Mammary epithelial cell (primary cell): ENCODE results near the gene GH1.
"Not testable (repeated sequence)": the region's sequence is repeated elsewhere in the genome, so short reads cannot be mapped to it uniquely, and the experiment has no call there.

Source experiments
- CTCF ChIP-seq, 2 donors: IDR thresholded peaks in 1 of 2; conservative IDR thresholded peaks in 1 of 2; 2 replicates each; pipeline ENCODE4 v1.5.1; 2011 to 2012; ENCODE audit warnings: inconsistent platforms in 2 of 2, low read length in 2 of 2, mild to moderate bottlenecking in 2 of 2, control low read depth in 1 of 2, low read depth in 1 of 2; ENCODE audit not compliant: insufficient read depth in 1 of 2; ENCODE audit errors: extremely low read depth in 1 of 2
- EZH2 ChIP-seq: IDR thresholded peaks from 2 replicates; pipeline ENCODE4 v1.6.1; 2012; ENCODE audit warnings: low read length, inconsistent platforms, borderline replicate concordance

DNA sequence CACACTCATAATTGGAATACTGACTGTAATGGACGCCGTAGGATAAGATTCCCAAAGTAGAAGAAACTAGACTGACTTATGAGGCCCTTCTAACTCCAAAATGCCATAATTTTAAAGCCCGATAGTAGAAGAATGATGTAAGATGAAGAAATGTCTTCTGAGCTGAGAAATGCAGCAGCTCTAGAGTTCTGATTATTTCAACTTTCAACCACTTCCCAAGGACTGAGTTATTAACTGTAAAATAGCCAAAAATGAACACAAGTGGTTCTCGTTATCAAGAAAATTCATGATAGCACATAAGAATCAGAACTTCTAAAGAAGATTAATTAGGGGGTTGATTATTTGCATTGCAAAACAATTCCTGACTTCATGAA lies 48.4 kb downstream of the GH1 start:
- not testable (repeated sequence) for TF ChIP-seq CTCF (conservative IDR thresholded peaks at IDR 0.05 in 1 of 2, IDR thresholded peaks at IDR 0.05 in 1 of 2; ENCODE audit: extremely low read depth in 1 of 2, insufficient read depth in 1 of 2, low read depth in 1 of 2, low read length in 2 of 2); EZH2
